ENCODE results near the gene ZNF408.
"Not testable (repeated sequence)": the region's sequence is repeated elsewhere in the genome, so short reads cannot be mapped to it uniquely, and the experiment has no call there.

The ZNF408 gene

DNA sequence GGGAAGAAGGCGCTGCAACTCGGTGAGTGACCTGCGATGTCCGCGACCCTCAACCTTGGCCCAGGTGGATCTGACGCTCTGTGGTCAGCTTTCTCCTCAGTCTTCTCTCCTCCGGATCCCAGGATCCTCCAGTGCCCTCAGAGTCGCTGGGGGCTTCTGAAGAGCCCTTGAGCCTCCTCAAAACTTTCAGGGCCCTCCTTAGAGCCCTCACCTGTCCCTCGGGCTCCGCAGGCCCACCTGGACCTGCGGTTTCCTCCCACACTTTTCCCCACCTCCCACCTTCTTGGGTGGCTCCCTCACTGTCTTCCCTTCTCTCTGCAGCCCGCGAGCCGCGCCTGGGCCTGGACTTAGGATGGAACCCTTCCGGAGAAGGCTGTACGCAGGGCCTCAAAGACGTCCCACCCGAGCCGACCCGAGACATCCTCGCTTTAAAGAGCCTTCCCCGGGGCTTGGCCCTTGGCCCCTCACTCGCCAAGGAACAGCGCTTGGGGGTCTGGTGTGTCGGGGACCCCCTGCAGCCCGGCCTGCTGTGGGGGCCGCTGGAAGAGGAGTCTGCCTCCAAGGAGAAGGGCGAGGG lies 335 bp downstream of the ZNF408 start:
- peaks cover 41% of the 10 kb centered on the region for H3K36me3 ChIP-seq (ENCODE audit: control insufficient read depth, insufficient read depth, low read length, severe bottlenecking)
- peak; percentile 25 for DNase-seq (ENCODE audit: low read depth)
- peaks cover 42% of the 10 kb centered on the region for H3K4me1 ChIP-seq (ENCODE audit: control insufficient read depth, insufficient read depth, low read length)
- H3K9me3 ChIP-seq (ENCODE audit: control insufficient read depth, low read length) = no peaks in the 10 kb centered on the region
- H3K4me3 ChIP-seq (ENCODE audit: low read length) = peak overlapping the region; percentile 99
- peak overlapping the region; percentile 99 for H3K9ac ChIP-seq (ENCODE audit: low read length)
- H3K27me3 ChIP-seq (replicated peaks; ENCODE audit: control insufficient read depth, insufficient read depth, low read length) = no peaks in the 10 kb centered on the region

DNA sequence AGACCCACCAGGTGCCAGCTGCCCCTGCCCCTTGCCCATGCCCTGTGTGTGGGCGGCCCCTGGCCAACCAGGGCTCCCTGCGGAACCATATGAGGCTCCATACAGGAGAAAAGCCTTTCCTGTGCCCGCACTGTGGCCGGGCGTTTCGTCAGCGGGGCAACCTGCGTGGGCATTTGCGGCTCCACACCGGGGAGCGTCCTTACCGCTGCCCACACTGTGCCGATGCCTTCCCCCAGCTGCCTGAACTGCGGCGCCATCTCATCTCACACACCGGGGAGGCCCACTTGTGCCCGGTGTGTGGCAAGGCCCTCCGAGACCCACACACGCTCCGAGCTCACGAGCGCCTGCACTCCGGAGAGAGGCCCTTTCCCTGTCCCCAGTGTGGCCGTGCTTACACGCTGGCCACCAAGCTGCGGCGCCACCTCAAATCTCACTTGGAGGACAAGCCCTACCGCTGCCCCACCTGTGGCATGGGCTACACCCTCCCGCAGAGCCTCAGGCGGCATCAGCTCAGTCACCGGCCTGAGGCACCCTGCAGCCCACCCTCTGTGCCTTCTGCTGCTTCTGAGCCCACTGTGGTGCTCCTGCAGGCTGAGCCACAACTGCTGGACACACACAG lies 4.3 kb downstream of the ZNF408 start:
- Histone ChIP-seq H3K4me3 (ENCODE audit: low read length) (no peak overlapping the region), H3K36me3 (ENCODE audit: control insufficient read depth, insufficient read depth, low read length, severe bottlenecking) (peaks cover 54% of the 10 kb centered on the region), H3K27me3 (replicated peaks; ENCODE audit: control insufficient read depth, insufficient read depth, low read length) (no peaks in the 10 kb centered on the region), H3K4me1 (ENCODE audit: control insufficient read depth, insufficient read depth, low read length) (peaks cover 14% of the 10 kb centered on the region), H3K9me3 (ENCODE audit: control insufficient read depth, low read length) (no peaks in the 10 kb centered on the region), H3K9ac (ENCODE audit: low read length) (no peak overlapping the region)
- DNase-seq (ENCODE audit: low read depth) = no peak

DNA sequence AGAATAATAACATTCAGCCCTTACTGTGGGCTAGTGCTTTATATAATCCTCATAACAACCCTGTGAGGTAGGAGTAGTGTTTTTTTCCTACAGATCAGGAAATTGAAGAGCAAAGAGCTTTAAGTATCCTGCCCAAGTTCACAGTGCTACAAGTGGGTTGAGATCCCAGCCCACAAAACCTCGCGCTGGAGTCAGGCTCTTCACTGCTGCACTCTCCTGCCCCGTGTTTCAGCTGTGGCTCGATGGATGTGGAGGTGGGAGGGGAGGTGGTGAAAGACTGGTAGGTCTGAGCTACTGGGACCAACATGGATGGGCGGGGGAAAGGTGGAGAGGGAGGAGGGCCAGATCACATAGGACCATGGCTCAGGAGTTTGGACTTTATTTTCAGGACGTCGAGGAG lies 6.1 kb downstream of the ZNF408 start:
- no peaks in the 10 kb centered on the region for H3K27me3 ChIP-seq (replicated peaks; ENCODE audit: control insufficient read depth, insufficient read depth, low read length)
- peaks cover 54% of the 10 kb centered on the region for H3K36me3 ChIP-seq (ENCODE audit: control insufficient read depth, insufficient read depth, low read length, severe bottlenecking)
- no peak for DNase-seq (ENCODE audit: low read depth)
- H3K9me3 ChIP-seq (ENCODE audit: control insufficient read depth, low read length) = no peaks in the 10 kb centered on the region
- no peak overlapping the region for H3K4me3 ChIP-seq (ENCODE audit: low read length)
- H3K9ac ChIP-seq (ENCODE audit: low read length) = no peak overlapping the region
- H3K4me1 ChIP-seq (ENCODE audit: control insufficient read depth, insufficient read depth, low read length) = peaks cover 21% of the 10 kb centered on the region

DNA sequence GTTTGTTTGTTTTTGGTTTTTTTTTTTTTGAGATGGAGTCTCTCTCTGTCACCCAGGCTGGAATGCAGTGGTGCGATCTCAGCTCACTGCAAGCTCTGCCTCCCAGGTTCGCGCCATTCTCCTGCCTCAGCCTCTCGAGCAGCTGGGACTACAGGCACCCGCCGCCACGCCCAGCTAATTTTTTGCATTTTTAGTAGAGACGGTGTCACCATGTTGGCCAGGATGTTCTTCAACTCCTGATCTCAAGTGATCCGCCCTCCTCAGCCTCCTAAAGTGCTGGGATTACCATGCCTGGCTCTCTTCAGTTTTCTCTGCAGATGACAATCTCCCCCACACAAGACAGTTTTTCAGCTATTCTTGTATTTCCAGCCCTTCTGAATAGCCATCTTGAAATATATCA lies 8.5 kb downstream of the ZNF408 start:
- H3K27me3 ChIP-seq (replicated peaks; ENCODE audit: control insufficient read depth, insufficient read depth, low read length); H3K9ac ChIP-seq (ENCODE audit: low read length); H3K4me3 ChIP-seq (ENCODE audit: low read length); H3K9me3 ChIP-seq (ENCODE audit: control insufficient read depth, low read length); DNase-seq (ENCODE audit: low read depth): not testable (repeated sequence)
- Histone ChIP-seq H3K36me3 (ENCODE audit: control insufficient read depth, insufficient read depth, low read length, severe bottlenecking) (peaks cover 33% of the 10 kb centered on the region), H3K4me1 (ENCODE audit: control insufficient read depth, insufficient read depth, low read length) (peaks cover 21% of the 10 kb centered on the region)

DNA sequence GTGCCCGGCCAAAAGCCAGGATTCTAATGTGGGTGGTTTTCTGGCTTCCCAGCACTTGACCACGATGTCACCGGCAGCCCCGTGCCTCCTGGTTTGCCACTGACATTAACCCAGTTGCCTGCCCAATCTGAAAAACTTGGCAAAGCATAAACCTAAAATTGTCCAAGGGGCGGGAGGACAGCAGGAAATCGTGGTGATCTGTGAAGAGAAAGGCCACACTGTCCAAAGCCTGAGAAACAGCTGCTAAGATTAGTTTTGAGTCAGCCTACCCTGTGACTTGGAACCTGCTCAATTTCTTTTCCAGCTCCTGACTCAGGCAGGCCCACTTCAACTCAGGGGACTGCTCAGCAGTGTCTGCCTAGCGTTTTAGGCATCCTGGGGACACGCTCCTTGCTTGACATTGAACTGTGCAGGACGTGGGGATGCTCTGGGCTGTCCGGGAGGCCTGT lies 10.0 kb downstream of the ZNF408 start:
- peak; percentile 80 for DNase-seq (ENCODE audit: low read depth)
- Histone ChIP-seq H3K4me1 (ENCODE audit: control insufficient read depth, insufficient read depth, low read length) (peaks cover 29% of the 10 kb centered on the region), H3K4me3 (ENCODE audit: low read length) (no peak overlapping the region), H3K9me3 (ENCODE audit: control insufficient read depth, low read length) (no peaks in the 10 kb centered on the region), H3K36me3 (ENCODE audit: control insufficient read depth, insufficient read depth, low read length, severe bottlenecking) (peaks cover 18% of the 10 kb centered on the region), H3K27me3 (replicated peaks; ENCODE audit: control insufficient read depth, insufficient read depth, low read length) (no peaks in the 10 kb centered on the region), H3K9ac (ENCODE audit: low read length) (peak overlapping the region; percentile 54)

DNA sequence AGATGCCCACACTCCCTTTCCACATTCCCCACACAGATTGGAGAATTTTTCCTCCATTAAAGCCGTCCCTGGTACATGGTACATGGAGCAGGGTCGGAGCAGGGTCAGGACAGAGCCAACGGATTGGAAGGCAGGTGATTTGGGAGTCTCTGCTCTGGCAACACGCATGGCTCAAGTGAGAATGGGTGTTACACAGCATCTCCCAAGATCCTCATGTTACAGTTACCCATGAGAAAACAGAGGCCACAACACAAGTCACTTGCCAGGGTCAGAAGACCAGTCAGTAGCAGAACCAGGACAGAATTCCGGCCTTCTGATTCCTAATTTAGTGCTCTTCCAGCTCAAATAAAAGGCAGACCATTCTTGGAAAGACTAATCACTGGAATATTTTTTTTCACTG lies 10.5 kb downstream of the ZNF408 start:
- H3K4me1 ChIP-seq (ENCODE audit: control insufficient read depth, insufficient read depth, low read length) = peaks cover 29% of the 10 kb centered on the region
- peaks cover 13% of the 10 kb centered on the region for H3K36me3 ChIP-seq (ENCODE audit: control insufficient read depth, insufficient read depth, low read length, severe bottlenecking)
- DNase-seq (ENCODE audit: low read depth) = no peak
- H3K9me3 ChIP-seq (ENCODE audit: control insufficient read depth, low read length) = no peaks in the 10 kb centered on the region
- H3K4me3 ChIP-seq (ENCODE audit: low read length) = no peak overlapping the region
- H3K27me3 ChIP-seq (replicated peaks; ENCODE audit: control insufficient read depth, insufficient read depth, low read length) = no peaks in the 10 kb centered on the region
- H3K9ac ChIP-seq (ENCODE audit: low read length) = peak overlapping the region; percentile 54

DNA sequence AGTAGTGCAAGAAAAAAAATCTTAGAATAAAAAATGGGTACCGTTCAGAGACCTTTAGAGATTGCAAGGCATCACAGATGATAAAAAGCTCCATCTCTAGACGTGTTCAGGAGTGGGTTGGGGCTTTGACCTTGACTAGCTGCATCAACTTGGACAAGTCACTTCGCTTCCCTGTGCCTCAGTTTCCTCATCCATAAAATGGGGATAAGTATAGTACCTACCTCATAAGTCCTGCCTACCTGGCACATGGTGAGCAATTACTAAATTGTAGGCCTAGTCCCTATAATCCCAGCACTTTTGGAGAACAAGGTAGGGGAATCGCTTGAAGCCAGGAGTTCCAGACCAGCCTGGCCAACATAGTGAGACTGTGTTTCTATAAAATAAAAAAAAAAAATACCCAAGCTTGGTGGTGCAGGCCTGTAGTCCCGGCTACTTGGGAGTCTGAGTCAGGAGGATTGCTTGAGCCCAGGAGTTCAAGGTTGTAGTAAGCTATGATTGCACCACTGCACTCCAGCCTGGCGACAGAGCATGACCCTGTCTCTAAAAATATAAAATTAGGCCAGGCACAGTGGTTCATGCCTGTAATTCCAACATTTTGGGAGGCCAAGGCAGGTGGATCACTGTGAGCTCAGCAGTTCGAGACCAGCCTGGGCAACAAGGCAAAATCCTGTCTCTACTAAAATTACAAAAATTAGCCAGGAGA lies 12.2 kb downstream of the ZNF408 start:
- Histone ChIP-seq H3K9me3 (ENCODE audit: control insufficient read depth, low read length) (no peaks in the 10 kb centered on the region), H3K9ac (ENCODE audit: low read length) (no peak overlapping the region), H3K4me3 (ENCODE audit: low read length) (no peak overlapping the region), H3K27me3 (replicated peaks; ENCODE audit: control insufficient read depth, insufficient read depth, low read length) (no peaks in the 10 kb centered on the region), H3K4me1 (ENCODE audit: control insufficient read depth, insufficient read depth, low read length) (peaks cover 30% of the 10 kb centered on the region), H3K36me3 (ENCODE audit: control insufficient read depth, insufficient read depth, low read length, severe bottlenecking) (no peaks in the 10 kb centered on the region)
- DNase-seq (ENCODE audit: low read depth) = no peak

DNA sequence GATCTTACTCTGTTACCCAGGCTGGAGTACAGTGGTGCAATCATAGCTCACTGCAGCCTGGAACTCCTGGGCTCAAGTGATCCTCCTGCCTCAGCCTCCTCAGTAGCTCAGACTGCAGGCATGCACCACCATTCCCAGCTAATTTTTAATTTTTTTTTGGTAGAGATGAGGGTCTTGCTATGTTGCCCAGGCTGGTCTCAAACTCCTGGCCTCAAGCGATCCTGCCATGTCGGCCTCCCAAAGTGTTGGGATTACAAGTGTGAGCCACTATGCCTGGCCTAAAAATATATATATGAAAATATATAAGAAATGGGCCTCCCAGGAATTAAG lies 17.0 kb downstream of the ZNF408 start:
- H3K9me3 ChIP-seq (ENCODE audit: control insufficient read depth, low read length); DNase-seq (ENCODE audit: low read depth); H3K9ac ChIP-seq (ENCODE audit: low read length); H3K27me3 ChIP-seq (replicated peaks; ENCODE audit: control insufficient read depth, insufficient read depth, low read length); H3K4me3 ChIP-seq (ENCODE audit: low read length); H3K36me3 ChIP-seq (ENCODE audit: control insufficient read depth, insufficient read depth, low read length, severe bottlenecking): not testable (repeated sequence)
- peaks cover 19% of the 10 kb centered on the region for H3K4me1 ChIP-seq (ENCODE audit: control insufficient read depth, insufficient read depth, low read length)

DNA sequence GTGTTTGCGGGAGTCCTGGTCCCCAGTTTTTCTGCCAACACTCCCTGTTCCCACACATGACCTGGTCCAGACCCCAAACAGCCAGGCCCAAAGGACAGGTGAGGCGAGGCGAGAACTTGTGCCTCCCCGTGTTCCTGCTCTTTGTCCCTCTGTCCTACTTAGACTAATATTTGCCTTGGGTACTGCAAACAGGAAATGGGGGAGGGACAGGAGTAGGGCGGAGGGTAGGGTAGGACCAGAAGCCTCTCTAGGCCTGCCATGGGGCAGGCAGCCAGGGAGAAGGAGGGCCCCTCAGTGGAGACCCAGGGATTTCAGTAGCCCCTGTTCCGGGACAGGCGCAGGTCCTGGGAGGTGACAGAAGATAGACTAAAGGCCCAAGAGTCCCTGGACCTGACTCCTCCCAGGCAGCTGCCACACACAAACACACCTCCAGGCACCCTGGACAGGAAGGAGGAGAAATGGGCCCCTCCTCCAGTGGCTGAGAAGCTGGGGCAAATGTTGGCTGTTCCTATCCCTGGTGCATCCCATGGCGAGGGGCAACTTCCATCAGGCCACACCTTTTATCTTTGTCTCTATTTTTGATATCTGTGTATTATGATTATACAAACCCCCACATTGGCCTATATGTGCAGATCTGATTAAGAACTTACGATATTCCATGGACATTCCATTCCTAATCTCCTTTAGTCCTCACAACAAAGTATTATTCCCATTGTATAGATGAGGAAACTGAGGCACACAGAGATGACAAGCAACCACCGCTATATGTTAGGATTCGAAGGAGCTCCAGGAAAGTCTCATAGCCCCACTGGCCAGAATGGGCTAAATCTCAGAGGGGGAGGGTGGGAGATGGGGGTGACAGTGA lies 17.6 kb downstream of the ZNF408 start:
- H3K36me3 ChIP-seq (ENCODE audit: control insufficient read depth, insufficient read depth, low read length, severe bottlenecking) = no peaks in the 10 kb centered on the region
- H3K9me3 ChIP-seq (ENCODE audit: control insufficient read depth, low read length) = no peaks in the 10 kb centered on the region
- DNase-seq (ENCODE audit: low read depth) = no peak
- H3K4me3 ChIP-seq (ENCODE audit: low read length) = no peak overlapping the region
- H3K4me1 ChIP-seq (ENCODE audit: control insufficient read depth, insufficient read depth, low read length) = peaks cover 16% of the 10 kb centered on the region
- H3K9ac ChIP-seq (ENCODE audit: low read length) = no peak overlapping the region
- H3K27me3 ChIP-seq (replicated peaks; ENCODE audit: control insufficient read depth, insufficient read depth, low read length) = no peaks in the 10 kb centered on the region

DNA sequence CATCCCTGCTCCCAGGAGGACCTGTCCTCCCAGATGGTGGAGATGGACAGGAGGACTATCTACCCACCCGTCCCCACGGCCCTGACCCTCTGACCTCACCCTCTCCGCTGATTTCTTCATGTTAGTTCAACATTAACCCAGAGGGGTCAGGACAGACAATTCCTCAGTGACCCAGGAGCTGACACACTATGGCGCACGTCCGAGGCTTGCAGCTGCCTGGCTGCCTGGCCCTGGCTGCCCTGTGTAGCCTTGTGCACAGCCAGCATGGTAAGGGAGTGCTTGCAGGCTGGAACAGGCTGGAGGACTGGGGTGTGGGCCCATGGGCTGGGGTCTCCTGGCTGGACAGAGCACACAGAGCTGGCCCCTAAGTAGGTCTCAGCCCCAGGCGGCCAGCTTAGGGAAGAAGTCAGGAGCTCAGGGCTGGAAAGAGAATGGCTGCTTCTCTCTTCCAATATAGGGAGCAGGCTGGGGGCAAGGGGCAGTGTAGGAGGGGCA lies 18.3 kb downstream of the ZNF408 start, which contains the start of gene F2:
F2 (plus strand) TSS at position 166 of the 495 bp plus-strand sequence; CDS start at position 189, 23 bp downstream.
- Histone ChIP-seq H3K27me3 (replicated peaks; ENCODE audit: control insufficient read depth, insufficient read depth, low read length) (no peaks in the 10 kb centered on the region), H3K4me1 (ENCODE audit: control insufficient read depth, insufficient read depth, low read length) (peaks cover 12% of the 10 kb centered on the region)
- DNase-seq (ENCODE audit: low read depth) = no peak

More for the DNA sequence above, 18.3 kb downstream of the ZNF408 start, which contains the start of gene F2:
- Histone ChIP-seq H3K9ac (ENCODE audit: low read length) (no peak within 1 kb of the TSS), H3K4me3 (ENCODE audit: low read length) (no peak within 1 kb of the TSS), H3K36me3 (ENCODE audit: control insufficient read depth, insufficient read depth, low read length, severe bottlenecking) (no peaks in the 10 kb centered on the region), H3K9me3 (ENCODE audit: control insufficient read depth, low read length) (no peaks in the 10 kb centered on the region)
